ENCODE data around the gene COL6A1. TPM values are rescaled to one million over a fixed set of nuclear protein-coding genes. Genes with fewer than 3 reads are reported as not detected.

COL6A1 gene
- polyA plus RNA-seq, 1 experiment: 493 TPM

- Histone ChIP-seq H3K27ac (ENCODE audit: low read depth, low read length) (no peak overlapping the region), H3K4me3 (ENCODE audit: low read depth, low read length) (no peak overlapping the region), H3K27me3 (ENCODE audit: control insufficient read depth, insufficient read depth, low read length) (no peaks in the 10 kb centered on the region), H3K9me3 (ENCODE audit: control insufficient read depth, insufficient read depth, low read length) (peaks cover 7% of the 10 kb centered on the region; the same call in 1 of the 2 replicates)
- no peak for DNase-seq (ENCODE audit: low read depth, low spot score)
- ChIA-PET POLR2A (interaction anchor here (0.8 kb wide), 1 partner anchor 134 kb away, joined by 3 read pairs; no protein-coding TSS in a partner anchor), CTCF (no interaction called here)
- TF ChIP-seq, protein P1, sequence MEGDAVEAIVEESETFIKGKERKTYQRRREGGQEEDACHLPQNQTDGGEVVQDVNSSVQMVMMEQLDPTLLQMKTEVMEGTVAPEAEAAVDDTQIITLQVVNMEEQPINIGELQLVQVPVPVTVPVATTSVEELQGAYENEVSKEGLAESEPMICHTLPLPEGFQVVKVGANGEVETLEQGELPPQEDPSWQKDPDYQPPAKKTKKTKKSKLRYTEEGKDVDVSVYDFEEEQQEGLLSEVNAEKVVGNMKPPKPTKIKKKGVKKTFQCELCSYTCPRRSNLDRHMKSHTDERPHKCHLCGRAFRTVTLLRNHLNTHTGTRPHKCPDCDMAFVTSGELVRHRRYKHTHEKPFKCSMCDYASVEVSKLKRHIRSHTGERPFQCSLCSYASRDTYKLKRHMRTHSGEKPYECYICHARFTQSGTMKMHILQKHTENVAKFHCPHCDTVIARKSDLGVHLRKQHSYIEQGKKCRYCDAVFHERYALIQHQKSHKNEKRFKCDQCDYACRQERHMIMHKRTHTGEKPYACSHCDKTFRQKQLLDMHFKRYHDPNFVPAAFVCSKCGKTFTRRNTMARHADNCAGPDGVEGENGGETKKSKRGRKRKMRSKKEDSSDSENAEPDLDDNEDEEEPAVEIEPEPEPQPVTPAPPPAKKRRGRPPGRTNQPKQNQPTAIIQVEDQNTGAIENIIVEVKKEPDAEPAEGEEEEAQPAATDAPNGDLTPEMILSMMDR (IDR thresholded peaks at IDR 0.05; ENCODE audit: low read depth, low read length): no peak
These were observed 14.7 kb upstream of the COL6A1 start for GRCh38 chr21:45966791-45967394.

DNA sequence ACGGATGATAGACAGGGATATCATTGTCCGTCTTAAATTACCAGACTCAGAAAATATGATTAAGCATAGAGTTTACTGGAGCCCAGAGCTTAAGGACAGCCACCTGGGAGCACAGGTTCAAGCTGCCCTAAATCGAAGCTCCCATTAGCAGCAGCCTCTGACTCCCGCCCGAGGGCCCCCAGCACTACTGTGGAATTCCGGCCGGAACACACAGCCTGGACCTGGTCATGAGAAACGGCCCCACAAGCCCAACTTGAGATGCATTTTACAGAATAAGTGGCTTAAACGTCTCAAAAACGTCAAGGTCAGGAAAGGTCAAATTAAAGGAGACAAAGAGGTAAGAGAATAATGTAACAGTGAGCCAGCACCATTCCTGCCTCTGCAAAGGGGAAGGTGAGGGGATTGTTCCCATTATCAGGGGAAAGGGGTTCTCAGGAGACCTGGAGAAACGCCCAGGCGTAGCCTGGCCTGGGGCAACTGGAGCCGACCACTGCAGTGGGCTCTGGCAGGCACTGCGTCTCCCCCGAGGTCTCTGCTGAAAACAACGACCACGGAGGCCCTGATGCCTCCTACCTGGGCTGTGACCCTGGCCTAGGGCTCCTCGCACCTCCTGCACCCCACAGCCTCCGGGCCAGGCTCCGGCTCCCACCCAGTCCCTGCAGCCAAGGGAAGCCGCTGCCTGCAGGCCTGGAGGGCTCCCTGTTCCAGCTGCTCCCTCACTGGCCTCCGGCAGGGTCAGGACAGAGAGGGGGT, 11.5 kb upstream of the COL6A1 start:
- Histone ChIP-seq H3K9me3 (ENCODE audit: control insufficient read depth, insufficient read depth, low read length) (peaks cover under 1% of the 10 kb centered on the region), H3K4me3 (ENCODE audit: low read depth, low read length) (no peak overlapping the region), H3K27ac (ENCODE audit: low read depth, low read length) (no peak overlapping the region), H3K27me3 (ENCODE audit: control insufficient read depth, insufficient read depth, low read length) (no peaks in the 10 kb centered on the region)
- DNase-seq (ENCODE audit: low read depth, low spot score): no peak
- TF ChIP-seq, protein P1 (IDR thresholded peaks at IDR 0.05; ENCODE audit: low read depth, low read length): no peak
- ChIA-PET POLR2A (interaction anchor here (0.5 kb wide), 1 partner anchor 119 kb away, joined by 3 read pairs; no protein-coding TSS in a partner anchor), CTCF (interaction anchor here (0.6 to 2.0 kb wide), 10 partner anchors 12 to 669 kb away, joined by 3 to 6 read pairs (median 3); partner anchors contain the start of gene YBEY)

GRCh38 chr21:45970674-45971615, 10.6 kb upstream of the COL6A1 start:
- DNase-seq (ENCODE audit: low read depth, low spot score): no peak
- POLR2A ChIA-PET: interaction anchor here (0.5 to 1.1 kb wide), 4 partner anchors 58 to 179 kb away, joined by 3 to 4 read pairs (median 3); partner anchors contain the start of gene COL6A2
- CTCF ChIA-PET: interaction anchor here (0.6 to 2.0 kb wide), 9 partner anchors 17 to 669 kb away, joined by 3 to 8 read pairs (median 4); partner anchors contain the start of gene YBEY
- Histone ChIP-seq H3K27ac (ENCODE audit: low read depth, low read length) (peak overlapping the region; percentile 97), H3K9me3 (ENCODE audit: control insufficient read depth, insufficient read depth, low read length) (no peaks in the 10 kb centered on the region; the same call in 1 of the 2 replicates), H3K4me3 (ENCODE audit: low read depth, low read length) (no peak overlapping the region), H3K27me3 (ENCODE audit: control insufficient read depth, insufficient read depth, low read length) (no peaks in the 10 kb centered on the region)
- TF ChIP-seq, protein P1 (IDR thresholded peaks at IDR 0.05; ENCODE audit: low read depth, low read length): peak; percentile 91

DNA sequence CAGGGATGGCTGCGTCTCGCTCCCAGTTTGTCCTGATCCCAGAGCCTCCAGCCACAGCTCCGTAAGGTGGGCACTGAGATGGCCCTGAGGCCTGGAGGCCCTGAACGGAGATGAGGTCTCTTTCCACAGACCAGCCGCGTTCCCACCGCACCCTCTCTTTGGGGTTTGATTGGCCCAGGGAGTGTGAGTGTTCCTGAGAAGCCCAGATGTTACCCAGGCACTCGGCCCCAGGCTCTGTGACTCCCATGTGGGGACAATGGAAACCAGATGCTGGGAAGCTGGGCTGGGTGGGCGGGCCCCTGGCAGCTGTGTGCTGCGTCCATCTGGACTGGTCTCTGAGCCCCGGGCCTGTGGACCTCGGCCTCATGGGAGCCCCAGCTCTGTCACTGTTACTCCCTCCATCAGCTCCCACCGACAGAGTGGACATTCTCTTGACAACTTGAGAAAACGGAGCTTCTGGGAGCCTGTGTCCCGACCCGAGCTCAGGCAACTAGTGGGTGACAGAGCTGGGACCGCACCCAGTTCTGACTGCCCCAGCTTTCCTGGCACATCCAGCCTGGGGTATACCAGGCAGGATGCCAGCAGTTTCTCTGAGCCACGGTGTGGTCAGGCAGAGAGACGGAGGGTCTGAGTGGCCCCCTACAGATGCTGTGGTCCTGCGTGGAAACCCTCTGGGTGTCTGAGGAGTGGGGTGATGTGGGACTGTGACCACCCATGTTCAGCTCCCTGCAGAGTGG, 9.8 kb upstream of the COL6A1 start:
- POLR2A ChIA-PET: interaction anchor here (0.6 to 2.7 kb wide), 9 partner anchors 9 to 208 kb away, joined by 3 to 15 read pairs (median 3); partner anchors contain the start of gene COL6A1

More for the DNA sequence above, 9.8 kb upstream of the COL6A1 start:
- peak overlapping the region; percentile 97 for H3K27ac ChIP-seq (ENCODE audit: low read depth, low read length)
- CTCF ChIA-PET: interaction anchor here (1.1 to 2.0 kb wide), 4 partner anchors 121 to 668 kb away, joined by 3 to 8 read pairs (median 4); no protein-coding TSS in a partner anchor
- DNase-seq (ENCODE audit: low read depth, low spot score): peak; percentile 70
- no peaks in the 10 kb centered on the region; the same call in 1 of the 2 replicates for H3K9me3 ChIP-seq (ENCODE audit: control insufficient read depth, insufficient read depth, low read length)
- H3K4me3 ChIP-seq (ENCODE audit: low read depth, low read length): no peak overlapping the region
- TF ChIP-seq, protein P1 (IDR thresholded peaks at IDR 0.05; ENCODE audit: low read depth, low read length): no peak
- H3K27me3 ChIP-seq (ENCODE audit: control insufficient read depth, insufficient read depth, low read length): no peaks in the 10 kb centered on the region

Measured in AG04450 (cell line).